Neural crest cell (in vitro differentiated cells): ENCODE measurements around the gene COL9A1. TPM values are rescaled to one million over a fixed set of nuclear protein-coding genes. Genes with fewer than 3 reads are reported as not detected.

Source experiments
- DNase-seq: peaks from one replicate; pipeline ENCODE4 v3.0.0; 2021; ENCODE audit warnings: low read depth, mixed read lengths, low spot score
- H3K27ac Mint-ChIP-seq: one replicate; pipeline ENCODE4 v1.8.0; 2021; ENCODE audit warnings: mild to moderate bottlenecking, mixed read lengths; ENCODE audit not compliant: unreplicated experiment
- H3K27me3 Mint-ChIP-seq: 2 replicates; pipeline ENCODE4 v1.8.0; 2021; ENCODE audit warnings: low read depth, mild to moderate bottlenecking, mixed read lengths
- H3K36me3 Mint-ChIP-seq: 2 replicates; pipeline ENCODE4 v1.8.0; 2021; ENCODE audit warnings: low read depth, mild to moderate bottlenecking, mixed read lengths
- H3K4me1 Mint-ChIP-seq: 2 replicates; pipeline ENCODE4 v1.8.0; 2021; ENCODE audit warnings: mixed read lengths
- H3K4me3 Mint-ChIP-seq: one replicate; pipeline ENCODE4 v1.8.0; 2021; ENCODE audit warnings: mild to moderate bottlenecking, mixed read lengths
- H3K9me3 Mint-ChIP-seq: 2 replicates; pipeline ENCODE4 v1.8.0; 2021; ENCODE audit warnings: mixed read lengths
- total RNA-seq: library from RNA; stranded (reverse); gene quantifications from 2 replicates; pipeline ENCODE4 v1.2.1, GENCODE V29; 2021
- TF ChIP-seq, protein P1 (sequence below): fragments of 200-600 bp; sonication (generic); conservative IDR thresholded peaks from 2 replicates; pipeline ENCODE4 v1.5.0; 2021; ENCODE audit warnings: antibody characterized with exemption, mild to moderate bottlenecking

COL9A1 gene
- total RNA-seq, 1 donor from 2014 or later = 30.8 TPM

DNA sequence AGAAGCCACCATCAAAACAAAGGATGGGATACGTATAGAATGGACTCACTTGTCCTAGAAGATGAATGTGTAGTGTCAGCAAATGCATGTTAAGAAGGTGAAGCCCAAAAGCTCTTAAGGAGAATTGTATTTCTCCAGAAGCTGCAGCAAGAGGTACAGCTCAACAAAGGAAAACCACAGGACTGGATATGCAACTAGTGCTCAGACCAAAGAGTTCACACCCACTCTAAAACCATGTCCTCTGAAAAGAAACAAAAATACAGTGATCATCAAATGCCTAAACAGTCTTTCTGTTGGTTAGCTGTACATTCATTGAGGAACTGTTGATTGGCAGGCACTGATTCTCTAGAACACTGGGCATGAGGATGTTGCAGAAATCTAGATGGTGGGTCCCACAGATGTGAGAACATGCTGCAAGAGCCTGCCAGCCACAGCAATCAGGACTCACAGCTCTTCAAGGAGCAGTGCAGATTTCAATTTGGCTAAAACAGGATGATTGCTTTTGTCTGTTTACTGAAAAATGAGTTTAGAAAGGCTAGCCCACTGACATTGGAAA is 94.6 kb downstream of the COL9A1 start:
- peaks cover 4% of the 10 kb centered on the region for H3K4me1 Mint-ChIP-seq
- H3K4me3 Mint-ChIP-seq = no peak overlapping the region
- TF ChIP-seq, protein P1, sequence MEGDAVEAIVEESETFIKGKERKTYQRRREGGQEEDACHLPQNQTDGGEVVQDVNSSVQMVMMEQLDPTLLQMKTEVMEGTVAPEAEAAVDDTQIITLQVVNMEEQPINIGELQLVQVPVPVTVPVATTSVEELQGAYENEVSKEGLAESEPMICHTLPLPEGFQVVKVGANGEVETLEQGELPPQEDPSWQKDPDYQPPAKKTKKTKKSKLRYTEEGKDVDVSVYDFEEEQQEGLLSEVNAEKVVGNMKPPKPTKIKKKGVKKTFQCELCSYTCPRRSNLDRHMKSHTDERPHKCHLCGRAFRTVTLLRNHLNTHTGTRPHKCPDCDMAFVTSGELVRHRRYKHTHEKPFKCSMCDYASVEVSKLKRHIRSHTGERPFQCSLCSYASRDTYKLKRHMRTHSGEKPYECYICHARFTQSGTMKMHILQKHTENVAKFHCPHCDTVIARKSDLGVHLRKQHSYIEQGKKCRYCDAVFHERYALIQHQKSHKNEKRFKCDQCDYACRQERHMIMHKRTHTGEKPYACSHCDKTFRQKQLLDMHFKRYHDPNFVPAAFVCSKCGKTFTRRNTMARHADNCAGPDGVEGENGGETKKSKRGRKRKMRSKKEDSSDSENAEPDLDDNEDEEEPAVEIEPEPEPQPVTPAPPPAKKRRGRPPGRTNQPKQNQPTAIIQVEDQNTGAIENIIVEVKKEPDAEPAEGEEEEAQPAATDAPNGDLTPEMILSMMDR = no peak
- no peaks in the 10 kb centered on the region for H3K27me3 Mint-ChIP-seq
- H3K27ac Mint-ChIP-seq = no peak overlapping the region
- no peaks in the 10 kb centered on the region for H3K9me3 Mint-ChIP-seq
- DNase-seq = no peak
- no peaks in the 10 kb centered on the region for H3K36me3 Mint-ChIP-seq

DNA sequence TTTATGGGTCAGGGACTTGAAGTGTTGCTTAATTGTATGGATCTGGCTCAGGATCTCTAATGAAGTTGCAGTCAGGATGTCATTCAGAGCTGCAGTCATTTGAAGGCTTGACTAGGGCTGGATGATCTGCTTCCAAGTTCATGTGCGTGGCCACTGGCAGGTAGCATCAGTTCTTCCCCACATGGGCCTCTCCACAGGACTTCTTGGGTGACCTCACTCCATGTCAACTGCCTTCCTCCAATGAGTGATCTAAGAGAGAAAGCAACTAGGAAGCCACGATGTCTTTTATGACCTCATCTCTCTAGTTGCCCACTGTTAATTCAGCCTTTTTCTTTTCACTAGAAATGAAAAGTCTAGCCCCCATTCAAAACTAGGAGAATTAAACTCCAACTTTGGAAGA is 104.1 kb downstream of the COL9A1 start:
- no peak for DNase-seq
- Mint-ChIP-seq H3K4me1 (no peaks in the 10 kb centered on the region), H3K36me3 (no peaks in the 10 kb centered on the region), H3K9me3 (no peaks in the 10 kb centered on the region), H3K4me3 (no peak overlapping the region), H3K27me3 (no peaks in the 10 kb centered on the region), H3K27ac (no peak overlapping the region)
- TF ChIP-seq, protein P1 = no peak

GRCh38 chr6:70196531-70196930 is 106.4 kb downstream of the COL9A1 start:
- no peak overlapping the region for H3K27ac Mint-ChIP-seq
- no peaks in the 10 kb centered on the region for H3K27me3 Mint-ChIP-seq
- no peaks in the 10 kb centered on the region for H3K9me3 Mint-ChIP-seq
- no peaks in the 10 kb centered on the region for H3K36me3 Mint-ChIP-seq
- H3K4me3 Mint-ChIP-seq = no peak overlapping the region
- TF ChIP-seq, protein P1 = no peak
- no peaks in the 10 kb centered on the region for H3K4me1 Mint-ChIP-seq
- DNase-seq = no peak

DNA sequence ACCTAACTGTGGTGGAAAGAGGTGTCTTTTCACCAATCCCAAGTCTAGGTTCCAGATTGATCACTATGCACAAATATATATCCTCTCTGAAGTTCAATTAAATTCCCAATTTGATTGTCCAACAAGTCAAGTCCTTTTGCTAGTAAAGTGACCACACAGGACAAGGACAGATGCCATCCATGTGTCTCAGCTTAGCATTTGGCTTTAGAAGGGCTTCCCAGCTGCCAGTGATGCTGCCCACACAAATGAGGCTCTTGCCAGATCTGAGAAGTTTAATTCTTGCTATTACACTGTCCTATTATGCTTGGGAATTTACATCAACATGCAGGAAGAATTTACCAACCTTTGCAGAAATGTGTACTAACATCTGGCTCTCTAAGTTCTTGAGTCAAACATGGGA is 108.5 kb downstream of the COL9A1 start:
- TF ChIP-seq, protein P1 = no peak
- Mint-ChIP-seq H3K4me1 (no peaks in the 10 kb centered on the region), H3K36me3 (no peaks in the 10 kb centered on the region), H3K27ac (no peak overlapping the region), H3K27me3 (no peaks in the 10 kb centered on the region), H3K9me3 (no peaks in the 10 kb centered on the region), H3K4me3 (no peak overlapping the region)
- no peak for DNase-seq

DNA sequence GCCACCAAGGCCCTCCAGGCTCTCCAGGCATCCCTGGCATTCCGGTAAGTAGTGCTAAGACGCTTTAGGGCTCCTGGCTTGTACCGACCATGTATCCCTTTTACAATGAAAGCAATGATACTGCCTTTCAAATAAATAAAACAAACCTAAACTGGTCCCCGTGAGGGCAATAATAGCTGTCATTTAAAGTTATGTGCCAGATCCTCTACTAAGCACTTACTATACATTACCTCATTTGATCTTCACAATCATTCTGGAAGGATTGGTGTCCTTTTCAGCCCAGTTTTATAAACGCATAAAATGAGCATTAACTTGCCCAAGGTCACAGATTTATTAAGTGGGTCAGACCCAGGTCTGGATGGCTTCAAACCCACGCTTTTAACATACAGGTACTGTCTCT is 114.7 kb downstream of the COL9A1 start:
- Mint-ChIP-seq H3K4me3 (no peak overlapping the region), H3K4me1 (no peaks in the 10 kb centered on the region), H3K27me3 (no peaks in the 10 kb centered on the region), H3K9me3 (no peaks in the 10 kb centered on the region), H3K27ac (no peak overlapping the region), H3K36me3 (no peaks in the 10 kb centered on the region)
- TF ChIP-seq, protein P1 = no peak
- no peak for DNase-seq
